A549 (cell line): ENCODE data around the gene PTPRD. TPM values are rescaled to one million over a fixed set of nuclear protein-coding genes. Genes with fewer than 3 reads are reported as not detected.

Experiments used
- ATAC-seq, 2 experiments: fragments of 200-7000 bp in 1 of 2; fragments of >200 bp in 1 of 2; cut with Nextera tagmentation in 1 of 2; cut with Tn5 transposase in 1 of 2; 3 replicates each; pipeline versions ENCODE4 v1.8.0 to v1.9.1; 2018 to 2020; ENCODE audit warnings: mild to moderate bottlenecking in 1 of 2, moderate library complexity in 1 of 2
- CTCF ChIA-PET: fragments of 300-600 bp; sonication (Branson Sonifier 250); formaldehyde crosslinking; extraction: SDS; loops from one replicate; lab custom pipeline; 2021; ENCODE audit warnings: antibody characterized with exemption, inconsistent platforms; lab: Yijun Ruan, JAX
- POLR2A ChIA-PET: fragments of 350-600 bp; formaldehyde crosslinking; extraction: SDS; loops from one replicate; lab custom pipeline; 2021; ENCODE audit warnings: antibody characterized with exemption, inconsistent platforms; lab: Yijun Ruan, JAX
- DNase-seq, 2 experiments: peaks; one replicate each; pipeline versions ENCODE4 v3.0.0 to v3.0.0-alpha.2; 2011 to 2016; ENCODE audit warnings: low read depth in 1 of 2, low spot score in 1 of 2
- FAIRE-seq: peaks from 2 replicates; lab custom pipeline; 2011; peaks lifted over from hg19 to GRCh38; lab: Jason Lieb, UNC
- H3K27ac ChIP-seq, 2 experiments: fragments of >200 bp; sonication (Bioruptor Twin); formaldehyde crosslinking; 3 replicates each; pipeline ENCODE4 v1.5.1; 2016 to 2017
- H3K4me1 ChIP-seq: fragments of >200 bp; sonication (Bioruptor Twin); formaldehyde crosslinking; 3 replicates; pipeline ENCODE4 v1.6.1; 2016
- H3K4me2 ChIP-seq: fragments of >200 bp; sonication (Bioruptor Twin); formaldehyde crosslinking; 3 replicates; pipeline ENCODE4 v1.6.1; 2016
- H3K4me3 ChIP-seq: fragments of >200 bp; sonication (Bioruptor Twin); formaldehyde crosslinking; 3 replicates; pipeline ENCODE4 v1.5.1; 2016
- H3K9me3 ChIP-seq: fragments of >200 bp; sonication (Bioruptor Twin); formaldehyde crosslinking; 3 replicates; pipeline ENCODE4 v1.6.1; 2016
- BHLHE40 ChIP-seq: IDR thresholded peaks from 2 replicates; pipeline ENCODE4 v1.6.1; 2012; ENCODE audit warnings: low read depth, low read length, inconsistent platforms
- CBX8 ChIP-seq: fragments of 200-600 bp; sonication (generic); IDR thresholded peaks from 2 replicates; pipeline ENCODE4 v1.6.1; 2016
- CEBPB ChIP-seq, 2 experiments: fragments of >200 bp in 1 of 2; sonication (Bioruptor Twin) in 1 of 2; formaldehyde crosslinking in 1 of 2; IDR thresholded peaks; 2 replicates each; pipeline ENCODE4 v1.6.1; 2012 to 2016
- CHD4 ChIP-seq: fragments of 200-600 bp; sonication (generic); IDR thresholded peaks from 2 replicates; pipeline ENCODE4 v1.6.1; 2016; ENCODE audit warnings: antibody characterized with exemption, mild to moderate bottlenecking, borderline replicate concordance
- EHF ChIP-seq: fragments of 250-450 bp; sonication (Bioruptor Pico); IDR thresholded peaks from 2 replicates; pipeline ENCODE4 v1.5.0; 2020; ENCODE audit warnings: mild to moderate bottlenecking
- EHMT2 ChIP-seq: fragments of 200-600 bp; sonication (generic); IDR thresholded peaks from 2 replicates; pipeline ENCODE4 v1.6.1; 2016; ENCODE audit warnings: antibody characterized with exemption, low read depth, mild to moderate bottlenecking, moderate library complexity
- EP300 ChIP-seq, 2 experiments: fragments of >200 bp; sonication (Bioruptor Twin); formaldehyde crosslinking; IDR thresholded peaks; 2 replicates in 1 of 2; 3 replicates in 1 of 2; pipeline ENCODE4 v1.6.1; 2016 to 2017
- ESRRA ChIP-seq: fragments of 150-350 bp; IDR thresholded peaks from 2 replicates; pipeline ENCODE4 v1.6.1; 2014; ENCODE audit warnings: mild to moderate bottlenecking, low read length, borderline replicate concordance
- FOSB ChIP-seq: fragments of 250-450 bp; sonication (Bioruptor Pico); IDR thresholded peaks from 2 replicates; pipeline ENCODE4 v1.5.0; 2020; ENCODE audit warnings: mild to moderate bottlenecking, moderate library complexity
- FOSL2 ChIP-seq, 2 experiments: fragments of 450-650 bp in 1 of 2; fragments of >200 bp in 1 of 2; sonication (Bioruptor Twin) in 1 of 2; formaldehyde crosslinking; IDR thresholded peaks; 2 replicates each; pipeline versions ENCODE4 v1.5.0 to v1.6.1; 2016 to 2020; ENCODE audit warnings: mild to moderate bottlenecking in 1 of 2, moderate library complexity in 1 of 2
- FOXS1 ChIP-seq: fragments of 250-450 bp; sonication (Bioruptor Pico); IDR thresholded peaks from 2 replicates; pipeline ENCODE4 v1.5.0; 2020; ENCODE audit warnings: mild to moderate bottlenecking, moderate library complexity
- HOXA7 ChIP-seq: fragments of 250-450 bp; sonication (Bioruptor Pico); IDR thresholded peaks from 2 replicates; pipeline ENCODE4 v1.5.0; 2020; ENCODE audit warnings: mild to moderate bottlenecking, moderate library complexity
- KDM1A ChIP-seq: fragments of 200-600 bp; sonication (generic); IDR thresholded peaks from 2 replicates; pipeline ENCODE4 v1.6.1; 2016; ENCODE audit warnings: low read depth, mild to moderate bottlenecking
- KDM5A ChIP-seq: fragments of 200-600 bp; sonication (generic); IDR thresholded peaks from 2 replicates; pipeline ENCODE4 v1.6.1; 2016; ENCODE audit warnings: antibody characterized with exemption, mild to moderate bottlenecking
- MYC ChIP-seq: IDR thresholded peaks from 2 replicates; pipeline ENCODE4 v1.6.1; 2012; ENCODE audit warnings: mild to moderate bottlenecking, inconsistent platforms, low read length, improper control_type of control experiment, borderline replicate concordance
- NPAS2 ChIP-seq: fragments of 250-450 bp; sonication (Bioruptor Pico); IDR thresholded peaks from 2 replicates; pipeline ENCODE4 v1.8.0; 2022; ENCODE audit warnings: mild to moderate bottlenecking, moderate library complexity, borderline replicate concordance
- NR3C1 ChIP-seq: fragments of >200 bp; sonication (Bioruptor Twin); formaldehyde crosslinking; IDR thresholded peaks from 3 replicates; pipeline ENCODE4 v1.6.1; 2017
- PHF8 ChIP-seq: fragments of 200-600 bp; sonication (generic); IDR thresholded peaks from 2 replicates; pipeline ENCODE4 v1.6.1; 2016; ENCODE audit warnings: low read depth, mild to moderate bottlenecking, antibody characterized with exemption, moderate library complexity, borderline replicate concordance
- POLR2A ChIP-seq: IDR thresholded peaks from 2 replicates; pipeline ENCODE4 v1.6.1; 2012; ENCODE audit warnings: mild to moderate bottlenecking, low read length
- RARB ChIP-seq: fragments of 250-450 bp; sonication (Bioruptor Pico); IDR thresholded peaks from 2 replicates; pipeline ENCODE4 v1.8.0; 2021; ENCODE audit warnings: mild to moderate bottlenecking, moderate library complexity
- RCOR1 ChIP-seq: fragments of 150-350 bp; IDR thresholded peaks from 2 replicates; pipeline ENCODE4 v1.6.1; 2014; ENCODE audit warnings: antibody characterized with exemption, low read length, low read depth
- RFX5 ChIP-seq: fragments of 450-650 bp; IDR thresholded peaks from 2 replicates; pipeline ENCODE4 v1.7.1; 2014; ENCODE audit warnings: antibody characterized with exemption, mild to moderate bottlenecking, moderate library complexity
- SMC3 ChIP-seq: fragments of >200 bp; sonication (Bioruptor Twin); formaldehyde crosslinking; IDR thresholded peaks from 3 replicates; pipeline ENCODE4 v1.6.1; 2018; ENCODE audit warnings: inconsistent platforms
- TFCP2L1 ChIP-seq: fragments of 250-450 bp; sonication (Bioruptor Pico); IDR thresholded peaks from 2 replicates; pipeline ENCODE4 v1.5.0; 2021; ENCODE audit warnings: mild to moderate bottlenecking
- TP53 ChIP-seq: fragments of 250-450 bp; sonication (Bioruptor Pico); IDR thresholded peaks from 2 replicates; pipeline ENCODE4 v1.5.0; 2021; ENCODE audit warnings: mild to moderate bottlenecking, moderate library complexity
- ZC3H11A ChIP-seq: fragments of 450-650 bp; IDR thresholded peaks from 2 replicates; pipeline ENCODE4 v1.6.1; 2014; ENCODE audit warnings: antibody characterized with exemption, mild to moderate bottlenecking
- ZSCAN20 ChIP-seq: fragments of 250-450 bp; sonication (Bioruptor Pico); IDR thresholded peaks from 2 replicates; pipeline ENCODE4 v1.8.0; 2022; ENCODE audit warnings: mild to moderate bottlenecking, moderate library complexity
- WGBS: methylation state at CpG from one replicate; pipeline ENCODE4 v1.1.6; 2017; ENCODE audit errors: missing lambda C conversion rate; 5-methylcytosine and 5-hydroxymethylcytosine counted together
- polyA plus RNA-seq, 4 experiments: library from polyadenylated mRNA; depleted of rRNA in 3 of 4; stranded (reverse); fragments of >200 nt; fragmentation: RNase III in 1 of 4; extraction: RNeasy Plus Mini Kit Qiagen cat#74134 plus additional on column Dnase treatment in 1 of 4; gene quantifications; 2 replicates in 3 of 4; 3 replicates in 1 of 4; pipeline ENCODE4 v1.2.3, GENCODE V29; 2011 to 2017
- TF ChIP-seq, protein P1 (sequence below): IDR thresholded peaks from 2 replicates; pipeline ENCODE4 v1.6.1; 2012
- TF ChIP-seq, protein P2 (sequence below): fragments of 150-350 bp; IDR thresholded peaks from 2 replicates; pipeline ENCODE4 v1.6.1; 2014; ENCODE audit warnings: low read depth, mild to moderate bottlenecking, low read length

PTPRD gene
- polyA plus RNA-seq, 2 of the 4 experiments (the other 2 are of a cell fraction) = 0.39 to 1.3 TPM

DNA sequence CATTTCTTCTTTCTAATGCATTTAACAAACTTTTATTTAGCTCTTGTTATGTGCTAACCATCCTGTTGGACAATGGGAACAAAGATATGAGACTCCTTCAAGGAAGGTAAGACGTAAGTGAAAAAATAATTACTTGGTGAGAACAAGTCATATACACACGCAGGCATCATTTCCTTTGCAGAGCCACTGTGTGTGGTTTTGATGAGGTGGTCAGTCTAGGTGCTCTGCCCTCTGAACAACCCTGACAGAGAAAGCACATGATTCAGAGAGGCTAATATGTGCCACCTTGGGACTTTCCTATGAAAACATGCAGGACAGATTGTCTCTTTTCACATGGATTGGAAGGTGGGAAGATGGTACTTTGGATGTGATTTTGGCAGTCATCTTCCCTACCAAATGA is 1650.7 kb downstream of the PTPRD start (continued):
- TF ChIP-seq NPAS2 (no peak), FOSB (CRISPR knock-in tag) (no peak), TP53 (CRISPR knock-in tag) (no peak), BHLHE40 (no peak)

DNA sequence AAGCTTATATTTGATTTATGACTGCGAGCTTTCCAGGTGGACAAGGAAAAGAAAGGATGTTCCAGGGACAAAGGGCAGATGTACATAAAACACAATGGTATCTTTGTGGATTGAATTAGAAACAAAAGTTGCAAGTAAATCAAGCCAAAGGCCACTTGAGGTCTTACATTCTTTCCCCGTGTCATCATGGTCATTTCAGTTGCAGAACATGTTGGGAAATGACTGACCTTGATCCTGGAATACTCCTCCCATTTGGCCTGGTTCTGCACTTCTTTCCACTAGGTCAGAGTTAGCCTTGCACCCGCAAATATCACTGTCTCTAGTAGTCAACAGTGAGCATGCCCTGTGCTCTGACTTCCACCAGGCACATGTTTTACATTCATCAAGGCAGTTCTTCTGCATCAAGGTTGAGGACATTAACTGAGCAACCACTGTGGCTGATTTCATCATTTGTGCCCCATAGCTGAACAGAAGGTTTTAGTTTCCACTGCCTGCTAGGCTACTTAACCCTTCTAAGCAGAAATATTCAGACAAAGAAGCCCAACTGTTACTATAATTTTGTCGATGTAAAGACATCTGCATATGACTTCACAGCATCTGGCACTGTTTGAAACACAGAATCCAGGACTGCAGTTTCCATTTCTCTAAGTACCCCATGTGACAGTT is 1651.5 kb downstream of the PTPRD start:
- TF ChIP-seq RARB (no peak), TFCP2L1 (CRISPR knock-in tag) (no peak), PHF8 (no peak), POLR2A (no peak), EHMT2 (no peak), TP53 (CRISPR knock-in tag) (no peak), EP300 (IDR thresholded peaks at IDR 0.05) (no peak), ZC3H11A (no peak), MYC (no peak), CHD4 (no peak), EHF (CRISPR knock-in tag) (no peak)
- DNase-seq (no peak), ATAC-seq (no peak), FAIRE-seq (no peak)
- Histone ChIP-seq H3K27ac (no peak overlapping the region), H3K4me3 (no peak overlapping the region), H3K4me2 (no peak overlapping the region), H3K4me1 (no peaks in the 10 kb centered on the region), H3K9me3 (no peaks in the 10 kb centered on the region)
- ChIA-PET CTCF (no interaction called here), POLR2A (no interaction called here)
- WGBS = 2% methylated on average over 4 of the region's 4 CpGs

DNA sequence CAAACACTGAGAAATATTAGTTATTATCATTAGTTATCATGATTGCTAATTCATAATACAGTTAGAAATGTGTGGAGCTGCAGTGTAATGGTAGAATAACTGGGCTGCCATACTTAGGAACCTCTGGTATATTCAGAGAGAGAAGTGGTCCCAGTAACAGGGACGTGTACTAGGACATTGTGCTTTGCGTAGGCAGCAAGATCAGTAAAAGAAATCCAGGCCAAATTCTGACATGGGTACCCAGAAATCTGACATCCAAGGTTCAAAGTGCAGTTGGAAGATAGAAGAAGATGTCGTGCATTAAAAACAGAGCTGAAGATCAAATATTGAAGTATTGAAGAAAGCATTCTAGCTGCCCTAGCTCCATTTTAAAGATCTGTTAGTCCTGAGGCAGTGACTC is 1652.5 kb downstream of the PTPRD start:
- no peak overlapping the region for H3K4me3 ChIP-seq
- H3K27ac ChIP-seq = no peak overlapping the region
- H3K9me3 ChIP-seq = no peaks in the 10 kb centered on the region
- FAIRE-seq (no peak), ATAC-seq (no peak), DNase-seq (no peak)
- TF ChIP-seq ZC3H11A (no peak), SMC3 (no peak), NPAS2 (no peak), CBX8 (no peak), CEBPB (IDR thresholded peaks at IDR 0.05) (no peak), NR3C1 (no peak), POLR2A (no peak), EHF (CRISPR knock-in tag) (no peak), ZSCAN20 (CRISPR knock-in tag) (no peak), KDM5A (no peak), RCOR1 (no peak), FOSL2 (IDR thresholded peaks at IDR 0.05) (no peak), FOSL2 (CRISPR knock-in tag; IDR thresholded peaks at IDR 0.05) (no peak), TP53 (CRISPR knock-in tag) (no peak), ESRRA (no peak)
- TF ChIP-seq, protein P1, sequence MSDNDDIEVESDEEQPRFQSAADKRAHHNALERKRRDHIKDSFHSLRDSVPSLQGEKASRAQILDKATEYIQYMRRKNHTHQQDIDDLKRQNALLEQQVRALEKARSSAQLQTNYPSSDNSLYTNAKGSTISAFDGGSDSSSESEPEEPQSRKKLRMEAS = no peak
- POLR2A ChIA-PET = no interaction called here
- no peak overlapping the region for H3K4me2 ChIP-seq
- no peaks in the 10 kb centered on the region for H3K4me1 ChIP-seq
- CTCF ChIA-PET = no interaction called here
- 6% methylated on average over 3 of the region's 3 CpGs for WGBS

DNA sequence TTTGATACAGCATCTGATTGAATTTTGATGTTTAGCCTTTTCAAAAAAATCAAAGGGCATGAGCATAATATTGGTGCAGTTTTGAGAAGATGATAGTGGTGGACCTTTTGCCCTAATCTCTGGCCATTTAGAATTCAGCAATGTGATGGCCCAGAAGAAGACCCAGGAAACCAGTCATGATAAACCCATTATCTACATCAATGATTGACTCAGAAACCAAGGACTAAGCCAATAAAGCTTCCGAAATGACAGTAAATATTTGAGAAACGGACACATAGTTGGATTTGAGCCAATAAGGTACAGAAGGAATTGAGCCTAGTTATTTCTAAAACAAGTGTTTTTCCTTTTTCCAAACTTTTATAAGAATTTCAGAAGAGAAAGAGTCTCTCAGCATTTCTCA is 1654.4 kb downstream of the PTPRD start:
- H3K4me3 ChIP-seq = no peak overlapping the region
- no peak overlapping the region for H3K27ac ChIP-seq
- ChIA-PET CTCF (no interaction called here), POLR2A (no interaction called here)
- WGBS = 0% methylated on average over 2 of the region's 2 CpGs
- no peaks in the 10 kb centered on the region for H3K4me1 ChIP-seq
- FAIRE-seq = no peak
- ATAC-seq = no peak
- no peak overlapping the region for H3K4me2 ChIP-seq
- TF ChIP-seq NPAS2 (no peak), KDM5A (no peak), CEBPB (IDR thresholded peaks at IDR 0.05) (no peak), RFX5 (no peak), KDM1A (no peak), CHD4 (no peak), PHF8 (no peak), HOXA7 (CRISPR knock-in tag) (no peak), ZC3H11A (no peak), FOXS1 (CRISPR knock-in tag) (no peak)
- TF ChIP-seq, protein P2, sequence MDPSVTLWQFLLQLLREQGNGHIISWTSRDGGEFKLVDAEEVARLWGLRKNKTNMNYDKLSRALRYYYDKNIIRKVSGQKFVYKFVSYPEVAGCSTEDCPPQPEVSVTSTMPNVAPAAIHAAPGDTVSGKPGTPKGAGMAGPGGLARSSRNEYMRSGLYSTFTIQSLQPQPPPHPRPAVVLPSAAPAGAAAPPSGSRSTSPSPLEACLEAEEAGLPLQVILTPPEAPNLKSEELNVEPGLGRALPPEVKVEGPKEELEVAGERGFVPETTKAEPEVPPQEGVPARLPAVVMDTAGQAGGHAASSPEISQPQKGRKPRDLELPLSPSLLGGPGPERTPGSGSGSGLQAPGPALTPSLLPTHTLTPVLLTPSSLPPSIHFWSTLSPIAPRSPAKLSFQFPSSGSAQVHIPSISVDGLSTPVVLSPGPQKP = no peak
- DNase-seq = no peak
- H3K9me3 ChIP-seq = no peaks in the 10 kb centered on the region
